Activated naive CD8-positive, alpha-beta T cell (primary cell): ENCODE results near the gene SCN4B.

ENCODE experiments used
- H3K27ac Mint-ChIP-seq: one replicate; pipeline ENCODE4 v1.8.0; 2021; ENCODE audit warnings: mixed read lengths
- H3K27me3 Mint-ChIP-seq: one replicate; pipeline ENCODE4 v1.8.0; 2021; ENCODE audit warnings: mixed read lengths
- H3K36me3 Mint-ChIP-seq: one replicate; pipeline ENCODE4 v1.8.0; 2021; ENCODE audit warnings: mixed read lengths
- H3K4me1 Mint-ChIP-seq: one replicate; pipeline ENCODE4 v1.8.0; 2021; ENCODE audit warnings: low read depth, mixed read lengths
- H3K4me3 Mint-ChIP-seq: one replicate; pipeline ENCODE4 v1.8.0; 2021; ENCODE audit warnings: mild to moderate bottlenecking, mixed read lengths
- H3K9me3 Mint-ChIP-seq: one replicate; pipeline ENCODE4 v1.8.0; 2021; ENCODE audit warnings: low read depth, mixed read lengths

The SCN4B gene

DNA sequence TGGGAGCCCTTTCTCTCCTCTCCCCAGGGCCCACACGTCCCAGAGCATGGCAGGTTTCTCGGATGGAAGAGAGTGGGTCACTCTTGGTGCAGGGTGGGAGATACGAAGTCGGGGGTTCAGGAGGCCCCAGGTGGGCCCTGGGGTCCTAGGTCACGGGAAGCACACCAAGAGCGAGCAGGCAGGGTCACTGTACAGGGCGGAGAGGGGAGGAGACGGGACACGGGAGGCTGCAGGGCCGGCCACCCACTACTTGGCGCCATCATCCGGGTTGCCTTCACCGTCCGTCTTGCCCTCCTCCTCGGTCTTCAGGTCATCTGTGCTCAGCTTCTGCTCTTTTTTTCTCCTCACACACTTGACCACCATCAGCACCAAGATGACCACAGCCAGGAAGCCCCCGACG lies 14.0 kb upstream of the SCN4B start:
- Mint-ChIP-seq H3K4me1 (peaks cover under 1% of the 10 kb centered on the region), H3K9me3 (no peaks in the 10 kb centered on the region), H3K27me3 (no peaks in the 10 kb centered on the region), H3K4me3 (no peak overlapping the region), H3K36me3 (no peaks in the 10 kb centered on the region), H3K27ac (no peak overlapping the region)

GRCh38 chr11:118164885-118165284 lies 12.3 kb upstream of the SCN4B start:
- Mint-ChIP-seq H3K27me3 (no peaks in the 10 kb centered on the region), H3K4me3 (no peak overlapping the region), H3K27ac (no peak overlapping the region), H3K9me3 (no peaks in the 10 kb centered on the region), H3K4me1 (no peaks in the 10 kb centered on the region), H3K36me3 (no peaks in the 10 kb centered on the region)

DNA sequence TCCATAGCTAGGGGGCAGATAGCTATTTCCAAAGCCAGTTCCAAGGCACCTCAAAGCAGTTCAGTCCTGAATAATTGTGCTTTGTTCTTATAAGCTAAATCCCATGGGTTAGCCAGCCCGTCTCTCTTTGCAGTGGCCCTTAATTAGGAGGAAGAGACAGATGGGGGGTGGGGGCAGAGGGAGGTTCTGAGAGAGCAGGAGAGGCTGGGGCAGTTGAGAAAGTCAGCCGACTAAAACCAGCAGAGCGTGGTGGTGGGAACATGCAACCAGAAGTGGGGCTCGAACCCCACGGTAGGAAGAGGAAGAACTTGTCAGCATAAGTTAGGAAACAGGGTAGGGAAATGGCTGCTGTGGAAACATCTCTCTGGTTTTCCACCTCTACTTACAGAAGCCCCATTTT lies 10.9 kb upstream of the SCN4B start:
- H3K4me3 Mint-ChIP-seq, result no peak overlapping the region
- no peaks in the 10 kb centered on the region for H3K9me3 Mint-ChIP-seq
- no peaks in the 10 kb centered on the region for H3K4me1 Mint-ChIP-seq
- no peaks in the 10 kb centered on the region for H3K27me3 Mint-ChIP-seq
- H3K27ac Mint-ChIP-seq, result no peak overlapping the region
- H3K36me3 Mint-ChIP-seq, result no peaks in the 10 kb centered on the region

DNA sequence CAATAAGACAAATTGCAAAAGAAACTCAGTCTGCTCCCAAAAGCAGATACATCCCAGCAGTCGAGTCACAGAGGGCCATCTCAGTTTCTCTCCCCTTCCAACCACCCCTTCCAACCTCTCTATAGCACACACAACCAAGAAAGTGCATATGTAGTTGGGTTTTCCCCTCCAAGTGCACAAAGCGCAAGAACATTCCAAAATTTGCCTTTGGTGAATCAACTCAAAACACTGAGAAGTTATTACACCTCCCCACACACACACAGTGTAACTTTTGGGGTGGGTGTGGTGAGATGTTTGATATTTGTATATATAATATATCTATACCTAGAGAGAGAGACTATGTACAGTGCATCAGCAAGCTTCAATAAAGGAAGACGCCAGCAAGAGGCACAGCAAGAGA lies 10.2 kb upstream of the SCN4B start:
- H3K36me3 Mint-ChIP-seq, result no peaks in the 10 kb centered on the region
- H3K9me3 Mint-ChIP-seq, result no peaks in the 10 kb centered on the region
- H3K4me3 Mint-ChIP-seq, result no peak overlapping the region
- H3K27me3 Mint-ChIP-seq, result peaks cover 2% of the 10 kb centered on the region
- no peak overlapping the region for H3K27ac Mint-ChIP-seq
- H3K4me1 Mint-ChIP-seq, result no peaks in the 10 kb centered on the region

GRCh38 chr11:118161786-118162185 lies 9.2 kb upstream of the SCN4B start:
- H3K27me3 Mint-ChIP-seq, result peaks cover 7% of the 10 kb centered on the region

DNA sequence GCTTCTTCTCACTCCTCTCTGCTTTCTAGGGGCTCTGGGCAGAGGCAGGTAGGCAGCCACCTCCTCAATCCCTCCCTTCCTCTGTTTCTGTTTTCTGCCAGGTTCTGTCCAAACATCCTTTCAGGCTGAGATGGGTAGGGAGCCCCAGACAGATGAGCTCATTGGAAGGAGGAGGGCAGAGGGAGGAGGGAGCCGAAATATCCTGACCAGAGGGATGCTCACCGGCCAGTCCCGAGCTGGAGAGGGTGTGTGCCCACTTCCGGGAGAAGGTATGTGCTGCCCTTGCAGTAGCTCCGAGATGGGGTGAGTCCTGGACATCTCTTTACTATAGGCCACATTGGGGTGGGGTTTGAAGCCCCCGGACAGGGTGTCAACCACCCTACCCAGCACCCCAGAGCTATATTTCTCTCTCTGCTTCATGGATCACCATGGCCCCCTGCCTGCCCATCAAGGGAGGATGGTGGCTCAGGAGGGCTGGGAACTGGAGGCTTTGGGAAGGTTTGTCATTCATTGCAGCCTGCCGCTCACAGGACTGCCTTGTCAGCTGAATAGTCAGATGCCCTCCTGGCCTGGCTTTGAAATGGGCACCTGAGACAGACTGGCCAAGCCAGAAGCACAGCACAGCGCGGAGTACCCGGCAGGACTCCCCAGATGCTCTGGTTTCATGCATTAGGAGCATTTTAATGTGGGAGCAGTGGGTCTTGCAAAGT lies 4.7 kb upstream of the SCN4B start:
- peaks cover 17% of the 10 kb centered on the region for H3K4me1 Mint-ChIP-seq
- peaks cover 22% of the 10 kb centered on the region for H3K27me3 Mint-ChIP-seq
- no peak overlapping the region for H3K4me3 Mint-ChIP-seq
- no peak overlapping the region for H3K27ac Mint-ChIP-seq
- H3K9me3 Mint-ChIP-seq, result no peaks in the 10 kb centered on the region
- no peaks in the 10 kb centered on the region for H3K36me3 Mint-ChIP-seq

More at GRCh38 chr11:118161786-118162185, 9.2 kb upstream of the SCN4B start:
- H3K4me3 Mint-ChIP-seq, result no peak overlapping the region
- H3K9me3 Mint-ChIP-seq, result no peaks in the 10 kb centered on the region
- no peaks in the 10 kb centered on the region for H3K36me3 Mint-ChIP-seq
- no peak overlapping the region for H3K27ac Mint-ChIP-seq
- H3K4me1 Mint-ChIP-seq, result peaks cover 5% of the 10 kb centered on the region

DNA sequence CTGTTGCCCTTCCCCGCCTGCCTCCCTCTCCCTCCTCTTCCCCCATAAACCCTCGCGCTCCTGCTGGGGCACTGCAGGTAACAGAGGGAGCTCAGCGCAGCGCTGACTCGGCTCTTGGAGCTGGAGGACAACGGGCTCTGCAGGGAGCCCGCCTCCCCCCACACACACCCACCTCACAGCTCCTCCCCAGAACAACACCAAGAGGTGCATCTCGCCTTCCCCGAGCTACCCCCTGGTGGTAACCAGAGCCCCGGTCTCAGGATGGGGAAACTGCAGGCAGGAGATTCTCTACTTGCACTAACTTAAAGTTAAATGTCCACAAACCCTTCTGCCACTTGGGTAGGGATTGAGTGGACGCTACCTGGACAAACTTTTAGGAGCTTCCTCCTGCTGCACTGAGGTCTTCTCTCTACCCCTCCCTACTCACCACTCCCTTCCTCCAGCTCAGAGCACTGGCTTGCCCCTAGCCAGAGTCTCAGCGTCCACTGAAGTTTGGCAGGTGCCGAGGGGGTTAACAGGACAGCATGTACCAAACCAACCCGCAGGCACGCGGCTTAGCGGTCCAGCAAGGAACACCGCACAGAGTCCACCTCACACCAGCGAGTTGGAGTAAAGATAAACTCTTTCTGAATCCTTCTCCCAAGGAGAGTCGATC lies 4.0 kb upstream of the SCN4B start:
- H3K27me3 Mint-ChIP-seq, result peaks cover 22% of the 10 kb centered on the region
- H3K4me1 Mint-ChIP-seq, result peaks cover 17% of the 10 kb centered on the region
- no peaks in the 10 kb centered on the region for H3K9me3 Mint-ChIP-seq
- H3K27ac Mint-ChIP-seq, result no peak overlapping the region
- no peak overlapping the region for H3K4me3 Mint-ChIP-seq
- H3K36me3 Mint-ChIP-seq, result no peaks in the 10 kb centered on the region

- peaks cover 17% of the 10 kb centered on the region for H3K4me1 Mint-ChIP-seq
- H3K9me3 Mint-ChIP-seq, result no peaks in the 10 kb centered on the region
Measured at GRCh38 chr11:118155776-118156530, 3.3 kb upstream of the SCN4B start.

DNA sequence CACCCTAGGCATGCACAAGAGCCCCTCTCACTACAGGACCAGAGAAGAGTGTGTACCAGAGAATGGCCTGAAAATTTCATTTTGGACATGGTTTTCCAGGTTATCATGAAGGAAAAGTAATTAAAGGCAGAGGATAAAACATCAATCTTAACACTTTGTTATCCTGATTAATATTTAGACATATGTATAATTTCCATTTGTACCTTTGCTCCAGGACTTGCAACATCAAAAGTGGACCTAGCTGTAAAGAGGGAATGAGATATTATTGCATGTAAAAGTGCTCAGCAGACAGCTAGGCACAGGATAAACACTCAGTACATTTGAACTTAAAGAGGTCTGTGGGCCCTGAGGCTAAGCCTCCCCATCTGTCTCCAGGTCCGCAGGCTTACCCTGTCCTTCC lies 2.0 kb upstream of the SCN4B start:
- no peaks in the 10 kb centered on the region for H3K36me3 Mint-ChIP-seq
- no peak overlapping the region for H3K27ac Mint-ChIP-seq
- H3K4me3 Mint-ChIP-seq, result no peak overlapping the region
- peaks cover 17% of the 10 kb centered on the region for H3K4me1 Mint-ChIP-seq
- no peaks in the 10 kb centered on the region for H3K9me3 Mint-ChIP-seq
- peaks cover 31% of the 10 kb centered on the region for H3K27me3 Mint-ChIP-seq

More at GRCh38 chr11:118155776-118156530, 3.3 kb upstream of the SCN4B start:
- no peak overlapping the region for H3K27ac Mint-ChIP-seq
- no peak overlapping the region for H3K4me3 Mint-ChIP-seq
- peaks cover 28% of the 10 kb centered on the region for H3K27me3 Mint-ChIP-seq
- H3K36me3 Mint-ChIP-seq, result no peaks in the 10 kb centered on the region

DNA sequence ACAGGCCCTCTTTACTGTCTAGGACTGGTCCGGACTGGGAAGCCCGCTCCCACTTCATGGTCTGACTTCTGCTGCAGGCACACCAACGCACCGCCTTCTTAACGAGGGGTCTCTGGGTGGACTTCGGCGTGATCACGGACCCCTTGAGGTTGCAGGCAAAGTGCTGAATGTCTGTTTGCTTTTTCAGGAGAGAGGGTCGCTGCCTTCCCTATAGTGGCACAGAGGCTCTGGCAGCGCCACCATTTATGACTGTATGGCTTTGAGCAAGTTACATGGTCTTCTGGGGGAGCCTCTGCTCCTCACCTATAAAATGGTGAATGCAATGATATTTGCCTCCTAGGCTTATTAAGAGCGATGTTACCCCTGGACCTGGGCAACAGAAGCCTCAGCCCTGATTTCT lies 1.4 kb upstream of the SCN4B start:
- Mint-ChIP-seq H3K4me3 (peak overlapping the region; percentile 78), H3K9me3 (no peaks in the 10 kb centered on the region), H3K27ac (no peak overlapping the region), H3K27me3 (peaks cover 31% of the 10 kb centered on the region), H3K36me3 (no peaks in the 10 kb centered on the region), H3K4me1 (peaks cover 17% of the 10 kb centered on the region)

- Mint-ChIP-seq H3K9me3 (no peaks in the 10 kb centered on the region), H3K4me1 (peaks cover 17% of the 10 kb centered on the region), H3K4me3 (peak overlapping the region; percentile 78), H3K27ac (no peak overlapping the region), H3K27me3 (peaks cover 31% of the 10 kb centered on the region), H3K36me3 (no peaks in the 10 kb centered on the region)
Measured at GRCh38 chr11:118153516-118153915, 893 bp upstream of the SCN4B start.

DNA sequence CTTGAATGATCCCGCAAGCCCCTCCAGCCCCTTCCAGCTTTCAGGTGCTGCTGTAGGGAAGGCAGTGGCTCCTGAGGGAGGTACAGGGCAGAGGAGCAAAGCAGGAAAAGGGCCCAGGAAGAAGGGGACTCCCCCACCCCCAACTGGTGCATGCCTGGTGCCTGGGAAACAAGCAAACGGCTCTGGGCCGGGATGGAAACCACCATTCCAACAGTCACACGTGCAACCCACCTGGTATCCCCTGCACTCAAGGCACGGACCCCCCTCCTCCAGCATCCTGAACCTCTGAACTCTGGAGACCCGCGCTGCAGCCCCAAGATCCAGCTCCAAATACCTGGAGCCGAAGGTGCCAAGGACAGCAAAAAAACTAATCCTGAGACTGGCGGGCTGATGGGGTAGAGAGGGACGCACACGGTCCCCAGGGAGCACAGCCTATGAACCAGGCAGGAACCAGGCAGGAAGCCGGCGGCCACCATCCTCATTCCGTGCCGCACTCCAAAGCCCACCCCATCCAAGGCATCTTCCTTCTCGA lies 537 bp downstream of the SCN4B start:
- peak overlapping the region; percentile 59 for H3K4me3 Mint-ChIP-seq
- no peaks in the 10 kb centered on the region for H3K9me3 Mint-ChIP-seq
- no peaks in the 10 kb centered on the region for H3K36me3 Mint-ChIP-seq
- H3K4me1 Mint-ChIP-seq, result peaks cover 15% of the 10 kb centered on the region
- no peak overlapping the region for H3K27ac Mint-ChIP-seq
- peaks cover 26% of the 10 kb centered on the region for H3K27me3 Mint-ChIP-seq

- Mint-ChIP-seq H3K36me3 (no peaks in the 10 kb centered on the region), H3K27me3 (peaks cover 24% of the 10 kb centered on the region), H3K4me3 (peak overlapping the region; percentile 43), H3K4me1 (peaks cover 10% of the 10 kb centered on the region), H3K9me3 (no peaks in the 10 kb centered on the region), H3K27ac (no peak overlapping the region)
Measured at GRCh38 chr11:118151431-118151830, 1.2 kb downstream of the SCN4B start.

GRCh38 chr11:118149493-118149892 lies 3.1 kb downstream of the SCN4B start:
- no peak overlapping the region for H3K27ac Mint-ChIP-seq
- H3K4me1 Mint-ChIP-seq, result peaks cover 11% of the 10 kb centered on the region
- H3K36me3 Mint-ChIP-seq, result no peaks in the 10 kb centered on the region
- no peaks in the 10 kb centered on the region for H3K9me3 Mint-ChIP-seq
- H3K27me3 Mint-ChIP-seq, result peaks cover 27% of the 10 kb centered on the region
- no peak overlapping the region for H3K4me3 Mint-ChIP-seq

- no peak overlapping the region for H3K27ac Mint-ChIP-seq
- peaks cover 8% of the 10 kb centered on the region for H3K4me1 Mint-ChIP-seq
- no peak overlapping the region for H3K4me3 Mint-ChIP-seq
- H3K9me3 Mint-ChIP-seq, result no peaks in the 10 kb centered on the region
- H3K36me3 Mint-ChIP-seq, result no peaks in the 10 kb centered on the region
- H3K27me3 Mint-ChIP-seq, result peaks cover 29% of the 10 kb centered on the region
Measured at GRCh38 chr11:118148856-118149255, 3.8 kb downstream of the SCN4B start.
